ENCODE measurements around the gene IGFBP6.

GRCh38 chr12:53071591-53072551 lies 25.6 kb upstream of the IGFBP6 start:
- TF ChIP-seq, protein P1, sequence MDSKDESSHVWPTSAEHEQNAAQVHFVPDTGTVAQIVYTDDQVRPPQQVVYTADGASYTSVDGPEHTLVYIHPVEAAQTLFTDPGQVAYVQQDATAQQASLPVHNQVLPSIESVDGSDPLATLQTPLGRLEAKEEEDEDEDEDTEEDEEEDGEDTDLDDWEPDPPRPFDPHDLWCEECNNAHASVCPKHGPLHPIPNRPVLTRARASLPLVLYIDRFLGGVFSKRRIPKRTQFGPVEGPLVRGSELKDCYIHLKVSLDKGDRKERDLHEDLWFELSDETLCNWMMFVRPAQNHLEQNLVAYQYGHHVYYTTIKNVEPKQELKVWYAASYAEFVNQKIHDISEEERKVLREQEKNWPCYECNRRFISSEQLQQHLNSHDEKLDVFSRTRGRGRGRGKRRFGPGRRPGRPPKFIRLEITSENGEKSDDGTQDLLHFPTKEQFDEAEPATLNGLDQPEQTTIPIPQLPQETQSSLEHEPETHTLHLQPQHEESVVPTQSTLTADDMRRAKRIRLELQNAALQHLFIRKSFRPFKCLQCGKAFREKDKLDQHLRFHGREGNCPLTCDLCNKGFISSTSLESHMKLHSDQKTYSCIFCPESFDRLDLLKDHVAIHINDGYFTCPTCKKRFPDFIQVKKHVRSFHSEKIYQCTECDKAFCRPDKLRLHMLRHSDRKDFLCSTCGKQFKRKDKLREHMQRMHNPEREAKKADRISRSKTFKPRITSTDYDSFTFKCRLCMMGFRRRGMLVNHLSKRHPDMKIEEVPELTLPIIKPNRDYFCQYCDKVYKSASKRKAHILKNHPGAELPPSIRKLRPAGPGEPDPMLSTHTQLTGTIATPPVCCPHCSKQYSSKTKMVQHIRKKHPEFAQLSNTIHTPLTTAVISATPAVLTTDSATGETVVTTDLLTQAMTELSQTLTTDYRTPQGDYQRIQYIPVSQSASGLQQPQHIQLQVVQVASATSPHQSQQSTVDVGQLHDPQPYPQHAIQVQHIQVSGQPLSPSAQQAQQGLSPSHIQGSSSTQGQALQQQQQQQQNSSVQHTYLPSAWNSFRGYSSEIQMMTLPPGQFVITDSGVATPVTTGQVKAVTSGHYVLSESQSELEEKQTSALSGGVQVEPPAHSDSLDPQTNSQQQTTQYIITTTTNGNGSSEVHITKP (tag by site-specific recombination; IDR thresholded peaks at IDR 0.05), result no peak
- TF ChIP-seq CTCF (tag by site-specific recombination; IDR thresholded peaks at IDR 0.05), result no peak
- TF ChIP-seq ZNF16 (tag by site-specific recombination; IDR thresholded peaks at IDR 0.05; ENCODE audit: low read depth), result no peak
- no peak for TF ChIP-seq ZNF580 (tag by site-specific recombination; IDR thresholded peaks at IDR 0.05)
- TF ChIP-seq OSR2 (tag by site-specific recombination; IDR thresholded peaks at IDR 0.05), result no peak
- no peak for TF ChIP-seq ZNF571 (tag by site-specific recombination; IDR thresholded peaks at IDR 0.05)
- TF ChIP-seq SP2 (tag by site-specific recombination; IDR thresholded peaks at IDR 0.05), result no peak
- no peak for TF ChIP-seq ZNF560 (tag by site-specific recombination; IDR thresholded peaks at IDR 0.05; ENCODE audit: borderline replicate concordance)
- no peak for TF ChIP-seq ZNF830 (tag by site-specific recombination; IDR thresholded peaks at IDR 0.05; ENCODE audit: low read depth)
- no peak for TF ChIP-seq MEIS1 (CRISPR knock-in tag; IDR thresholded peaks at IDR 0.05; ENCODE audit: borderline replicate concordance)
- no peak for TF ChIP-seq MYNN (tag by site-specific recombination; IDR thresholded peaks at IDR 0.05; ENCODE audit: borderline replicate concordance)
- TF ChIP-seq ZNF266 (tag by site-specific recombination; IDR thresholded peaks at IDR 0.05; ENCODE audit: low read depth), result no peak
- TF ChIP-seq ZNF645 (tag by site-specific recombination; IDR thresholded peaks at IDR 0.05), result no peak

Measured in HEK293 (cell line).